Suprapubic skin (tissue), 4 donors: ENCODE data around the gene STAG3. TPM values are rescaled to one million over a fixed set of nuclear protein-coding genes. Genes with fewer than 3 reads are reported as not detected.
"Not testable (repeated sequence)": the region's sequence is repeated elsewhere in the genome, so short reads cannot be mapped to it uniquely, and the experiment has no call there.

ENCODE experiments used
- DNase-seq, 2 donors: peaks; one replicate each; pipeline ENCODE4 v3.0.0-alpha.2; 2019; ENCODE audit warnings: low spot score in 2 of 2
- H3K27ac ChIP-seq: fragments of 200-600 bp; sonication (generic); one replicate; pipeline ENCODE4 v1.5.1; 2019
- H3K27me3 ChIP-seq: fragments of 200-600 bp; sonication (generic); one replicate; pipeline ENCODE4 v1.5.1; 2019
- H3K36me3 ChIP-seq: fragments of 200-600 bp; sonication (generic); one replicate; pipeline ENCODE4 v1.5.1; 2019
- H3K4me1 ChIP-seq: fragments of 200-600 bp; sonication (generic); one replicate; pipeline ENCODE4 v1.5.1; 2019
- H3K4me3 ChIP-seq: fragments of 200-600 bp; sonication (generic); one replicate; pipeline ENCODE4 v1.5.1; 2019; ENCODE audit warnings: mild to moderate bottlenecking
- H3K9me3 ChIP-seq: fragments of 200-600 bp; sonication (generic); one replicate; pipeline ENCODE4 v1.5.1; 2019
- CTCF ChIP-seq, 2 donors: fragments of 200-600 bp in 1 of 2; fragments of 450-650 bp in 1 of 2; sonication (generic) in 1 of 2; IDR thresholded peaks; one replicate each; pipeline ENCODE4 v1.5.1; 2016 to 2019; ENCODE audit warnings: antibody characterized with exemption in 2 of 2, mild to moderate bottlenecking in 1 of 2, moderate library complexity in 1 of 2
- EP300 ChIP-seq: sonication (generic); formaldehyde crosslinking; IDR thresholded peaks from one replicate; pipeline ENCODE4 v1.6.1; 2017; ENCODE audit warnings: antibody characterized with exemption
- POLR2A ChIP-seq, 2 donors: fragments of 450-650 bp; IDR thresholded peaks; one replicate each; pipeline ENCODE4 v1.6.1; 2017; ENCODE audit warnings: antibody characterized with exemption in 2 of 2, mild to moderate bottlenecking in 2 of 2, moderate library complexity in 2 of 2
- POLR2AphosphoS5 ChIP-seq, 3 donors: sonication (generic); formaldehyde crosslinking; IDR thresholded peaks; one replicate each; pipeline ENCODE4 v1.6.1; 2017; ENCODE audit warnings: antibody characterized with exemption in 3 of 3
- WGBS: methylation state at CpG from one replicate; pipeline ENCODE4 v1.1.5; 2018; 5-methylcytosine and 5-hydroxymethylcytosine counted together
- total RNA-seq, 4 donors: library from RNA; depleted of rRNA; stranded (reverse); fragments of >200 nt; gene quantifications; one replicate each; pipeline ENCODE4 v1.1.0, GENCODE V29; 2016

STAG3 gene
- total RNA-seq, 4 donors from 2014 or later = 0.68 to 2.0 (median 1.9) TPM; not detected in 1

- H3K27ac ChIP-seq = no peak overlapping the region
- no peak overlapping the region for H3K4me3 ChIP-seq
Observed at GRCh38 chr7:100221767-100222444, 44.2 kb downstream of the STAG3 start.

GRCh38 chr7:100222445-100223132 lies 44.9 kb downstream of the STAG3 start:
- 92% methylated on average over 8 of the region's 13 CpGs for WGBS
- no peaks in the 10 kb centered on the region for H3K9me3 ChIP-seq
- TF ChIP-seq POLR2AphosphoS5 (IDR thresholded peaks at IDR 0.05) (no peak), POLR2A (IDR thresholded peaks at IDR 0.05) (no peak), EP300 (no peak)
- no peaks in the 10 kb centered on the region for H3K27me3 ChIP-seq
- peaks cover 26% of the 10 kb centered on the region for H3K36me3 ChIP-seq
- H3K27ac ChIP-seq = no peak overlapping the region
- DNase-seq = no peak
- no peaks in the 10 kb centered on the region for H3K4me1 ChIP-seq
- no peak overlapping the region for H3K4me3 ChIP-seq

More at GRCh38 chr7:100221767-100222444, 44.2 kb downstream of the STAG3 start:
- no peak for TF ChIP-seq POLR2AphosphoS5 (IDR thresholded peaks at IDR 0.05)
- no peak for TF ChIP-seq CTCF (IDR thresholded peaks at IDR 0.05)
- TF ChIP-seq POLR2A (IDR thresholded peaks at IDR 0.05) = no peak
- no peak for TF ChIP-seq EP300
- Histone ChIP-seq H3K27me3 (no peaks in the 10 kb centered on the region), H3K36me3 (peaks cover 26% of the 10 kb centered on the region), H3K9me3 (no peaks in the 10 kb centered on the region), H3K4me1 (no peaks in the 10 kb centered on the region)
- WGBS = 90% methylated on average over 12 of the region's 14 CpGs
- DNase-seq = no peak

GRCh38 chr7:100223376-100223927 lies 45.7 kb downstream of the STAG3 start:
- WGBS = 91% methylated on average over 13 of the region's 17 CpGs
- H3K27ac ChIP-seq, H3K27me3 ChIP-seq, H3K4me3 ChIP-seq, H3K9me3 ChIP-seq, DNase-seq, H3K4me1 ChIP-seq: not testable (repeated sequence)
- H3K36me3 ChIP-seq = peaks cover 26% of the 10 kb centered on the region

GRCh38 chr7:100224891-100225290 lies 47.2 kb downstream of the STAG3 start:
- WGBS = 100% methylated on average over 3 of the region's 6 CpGs
- not testable (repeated sequence) for H3K4me1 ChIP-seq, H3K27me3 ChIP-seq, H3K9me3 ChIP-seq, DNase-seq, H3K4me3 ChIP-seq, H3K27ac ChIP-seq
- H3K36me3 ChIP-seq = peaks cover 25% of the 10 kb centered on the region

GRCh38 chr7:100234660-100235317 lies 57.1 kb downstream of the STAG3 start:
- not testable (repeated sequence) for H3K36me3 ChIP-seq, H3K9me3 ChIP-seq, DNase-seq, H3K27me3 ChIP-seq, H3K27ac ChIP-seq, H3K4me3 ChIP-seq, H3K4me1 ChIP-seq
- 78% methylated on average over 8 of the region's 8 CpGs for WGBS

- not testable (repeated sequence) for DNase-seq, H3K27me3 ChIP-seq
- 63% methylated on average over 7 of the region's 7 CpGs for WGBS
Observed at GRCh38 chr7:100239975-100240374, 62.3 kb downstream of the STAG3 start.

GRCh38 chr7:100243385-100243784 lies 65.7 kb downstream of the STAG3 start:
- not testable (repeated sequence) for H3K27me3 ChIP-seq, H3K4me3 ChIP-seq, DNase-seq, H3K36me3 ChIP-seq, H3K4me1 ChIP-seq, H3K9me3 ChIP-seq, H3K27ac ChIP-seq
- 67% methylated on average over 11 of the region's 12 CpGs for WGBS

More at GRCh38 chr7:100239975-100240374, 62.3 kb downstream of the STAG3 start:
- not testable (repeated sequence) for H3K4me1 ChIP-seq, H3K9me3 ChIP-seq, H3K36me3 ChIP-seq, H3K27ac ChIP-seq, H3K4me3 ChIP-seq

- H3K9me3 ChIP-seq, H3K4me1 ChIP-seq, H3K27me3 ChIP-seq, H3K4me3 ChIP-seq, H3K27ac ChIP-seq, H3K36me3 ChIP-seq, DNase-seq: not testable (repeated sequence)
- WGBS = 76% methylated on average over 6 of the region's 9 CpGs
Observed at GRCh38 chr7:100244988-100245605, 67.4 kb downstream of the STAG3 start.

- not testable (repeated sequence) for DNase-seq, H3K36me3 ChIP-seq, H3K4me3 ChIP-seq, H3K9me3 ChIP-seq, H3K4me1 ChIP-seq, H3K27me3 ChIP-seq, H3K27ac ChIP-seq
- 89% methylated on average over 15 of the region's 15 CpGs for WGBS
Observed at GRCh38 chr7:100246121-100246864, 68.6 kb downstream of the STAG3 start.

GRCh38 chr7:100246865-100247137 lies 69.1 kb downstream of the STAG3 start:
- DNase-seq, H3K27me3 ChIP-seq, H3K36me3 ChIP-seq, H3K4me3 ChIP-seq, H3K27ac ChIP-seq, H3K4me1 ChIP-seq, H3K9me3 ChIP-seq: not testable (repeated sequence)
- 94% methylated on average over 9 of the region's 9 CpGs for WGBS
